DMS 273 treated with DMSO at 0.1 percent for 48 hours (cell line): ENCODE results near the gene STK32B.

Experiments
- DNase-seq: peaks from one replicate; lab custom pipeline; 2025; lab: John Stamatoyannopoulos, UW

The STK32B gene

DNA sequence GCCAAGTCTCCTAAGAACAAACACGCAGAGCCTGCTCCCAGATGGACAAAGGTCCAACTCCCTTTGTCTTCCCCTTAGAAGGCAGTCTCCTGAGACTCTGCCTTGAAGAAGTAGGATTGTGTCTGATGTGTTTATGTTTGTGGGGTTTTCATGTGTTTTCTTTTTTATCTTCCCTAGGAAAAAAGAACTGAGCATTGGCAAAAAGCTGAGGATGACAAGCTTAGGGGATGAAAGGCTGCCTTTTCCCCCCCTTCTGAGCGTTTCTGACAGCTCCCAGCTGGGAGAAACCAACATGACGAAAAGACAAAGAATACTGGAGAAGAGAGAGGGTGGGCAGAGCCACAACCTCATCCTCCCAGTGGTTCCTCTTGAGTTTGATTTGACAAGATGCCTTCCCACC lies 475.9 kb downstream of the STK32B start:
- no peak for DNase-seq

DNA sequence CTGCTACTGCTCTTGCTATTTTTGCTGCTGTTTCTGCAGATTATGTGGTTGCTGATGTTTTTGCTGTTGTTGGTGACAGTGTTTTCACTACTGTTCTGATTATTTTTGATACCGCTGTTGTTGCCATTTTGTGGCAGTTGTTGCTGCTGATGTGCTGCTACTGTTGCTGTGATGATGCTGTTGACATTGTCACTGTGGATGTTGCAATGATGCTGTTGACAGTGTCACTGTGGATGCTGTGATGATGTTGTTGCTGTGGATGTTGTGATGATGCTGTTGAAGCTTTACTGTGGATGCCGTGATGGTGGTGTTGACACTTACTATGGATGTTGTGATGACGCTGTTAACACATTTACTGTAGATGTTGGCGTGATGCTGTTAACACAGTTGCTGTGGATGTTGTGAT lies 476.8 kb downstream of the STK32B start:
- DNase-seq: no peak

DNA sequence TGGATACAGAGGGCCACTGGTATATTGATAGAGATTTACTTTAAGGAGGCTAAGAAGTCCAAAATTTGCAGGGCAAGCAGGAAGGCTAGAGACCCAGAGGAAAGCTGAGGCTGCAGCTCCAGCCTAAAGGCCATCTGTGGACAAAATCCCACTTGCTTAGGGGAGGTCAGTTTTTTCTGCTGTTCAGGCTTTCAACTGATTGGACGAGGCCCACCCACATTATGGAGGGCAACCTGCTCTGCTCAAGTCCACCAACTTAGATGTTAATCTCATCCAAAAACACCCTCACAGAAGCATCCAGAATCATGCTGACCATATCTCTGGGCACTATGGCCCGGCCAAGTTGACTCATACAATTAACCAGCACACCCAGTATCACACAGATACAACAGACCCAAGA lies 480.8 kb downstream of the STK32B start:
- DNase-seq: no peak

DNA sequence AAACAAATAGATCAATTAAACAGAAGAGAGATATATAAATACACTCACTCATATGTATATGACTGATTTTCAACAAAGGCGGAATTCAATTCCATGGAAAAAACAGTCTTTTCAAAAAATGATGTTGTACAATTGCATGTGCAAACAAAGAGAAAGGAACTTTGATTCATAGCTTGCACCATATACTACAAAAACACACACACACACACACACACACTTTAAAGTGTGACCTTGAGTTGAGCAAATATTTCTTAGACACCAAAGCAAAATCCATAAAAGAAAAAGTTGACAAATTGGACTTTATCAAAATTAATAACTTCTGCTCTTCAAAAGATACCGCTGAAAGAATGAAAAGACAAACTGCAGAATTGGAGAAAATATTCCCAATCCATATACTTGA lies 488.3 kb downstream of the STK32B start:
- DNase-seq: no peak

DNA sequence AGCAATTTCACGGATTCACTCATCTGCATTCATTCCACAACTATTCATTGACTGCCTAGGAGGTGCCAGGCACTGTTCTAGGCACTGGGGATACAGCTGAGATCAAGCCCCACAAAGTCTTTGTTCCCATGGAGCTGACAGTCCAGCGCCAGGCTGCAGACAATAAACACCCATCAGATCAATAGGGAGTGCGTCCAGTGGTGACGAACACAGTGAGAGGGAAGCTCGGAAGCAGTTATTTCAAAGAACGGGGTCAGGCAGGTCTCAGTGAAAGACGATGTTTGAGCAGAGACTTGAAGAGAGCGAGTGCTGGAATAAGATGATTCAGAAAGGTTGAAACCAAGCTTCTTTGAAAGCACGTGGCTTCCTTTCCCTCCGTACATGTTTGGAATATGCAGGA lies 489.9 kb downstream of the STK32B start:
- no peak for DNase-seq

DNA sequence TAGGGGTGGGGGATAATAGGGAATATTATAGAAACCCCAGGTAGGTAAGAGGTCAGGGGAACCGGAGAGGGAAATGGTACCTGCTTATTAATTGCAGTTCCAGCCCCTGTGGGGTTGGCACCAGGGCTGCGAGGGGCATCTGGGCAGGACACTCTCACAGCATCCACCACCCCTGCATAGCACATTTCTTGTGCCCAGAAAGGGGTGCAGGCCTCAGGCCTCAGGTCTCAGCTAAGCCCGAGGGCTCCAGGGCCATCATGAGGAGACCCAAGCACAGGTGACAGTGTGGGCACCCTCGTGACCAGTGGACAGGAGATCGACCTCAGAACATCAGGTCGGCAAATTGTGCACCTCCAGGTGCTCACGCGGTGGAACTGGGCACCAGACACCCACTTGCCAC lies 492.4 kb downstream of the STK32B start:
- DNase-seq: no peak

DNA sequence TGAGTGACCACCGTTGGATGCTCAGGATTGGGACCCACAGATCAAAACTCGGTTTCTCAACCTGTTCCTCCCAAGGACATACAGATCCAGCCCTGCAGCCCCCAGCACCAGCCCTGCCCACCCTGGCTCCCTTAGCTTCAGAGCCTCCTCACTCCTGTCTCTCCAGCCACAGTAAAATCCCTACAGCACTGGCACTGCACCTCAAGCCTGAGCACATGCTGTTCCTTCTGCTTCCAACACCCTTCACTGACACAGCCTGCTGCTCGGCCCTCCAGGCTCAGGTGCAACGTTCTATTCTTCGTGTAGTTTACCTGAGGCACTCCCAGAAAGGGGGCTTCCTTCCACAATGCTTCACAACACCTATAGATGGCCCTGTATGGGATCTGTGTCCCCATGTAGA lies 493.5 kb downstream of the STK32B start:
- no peak for DNase-seq

DNA sequence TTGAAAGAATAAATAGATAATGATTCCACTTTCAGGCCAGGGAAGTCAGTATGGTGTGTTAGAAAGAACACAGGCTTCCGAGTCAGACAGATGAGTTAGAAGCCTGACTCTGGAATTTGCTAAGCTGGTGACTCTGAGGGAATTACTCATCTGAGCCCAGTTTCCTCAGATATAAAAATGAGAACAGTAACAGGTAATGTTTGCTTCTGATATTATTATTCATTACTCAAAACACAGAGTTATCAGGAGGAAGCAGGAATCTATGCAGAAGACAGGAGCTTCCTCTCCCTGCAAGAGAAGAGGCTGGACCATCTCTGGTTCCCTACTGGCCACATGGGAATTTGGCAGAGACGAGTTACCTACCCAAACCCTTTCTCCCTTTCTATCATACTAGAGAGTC lies 494.0 kb downstream of the STK32B start:
- no peak for DNase-seq

DNA sequence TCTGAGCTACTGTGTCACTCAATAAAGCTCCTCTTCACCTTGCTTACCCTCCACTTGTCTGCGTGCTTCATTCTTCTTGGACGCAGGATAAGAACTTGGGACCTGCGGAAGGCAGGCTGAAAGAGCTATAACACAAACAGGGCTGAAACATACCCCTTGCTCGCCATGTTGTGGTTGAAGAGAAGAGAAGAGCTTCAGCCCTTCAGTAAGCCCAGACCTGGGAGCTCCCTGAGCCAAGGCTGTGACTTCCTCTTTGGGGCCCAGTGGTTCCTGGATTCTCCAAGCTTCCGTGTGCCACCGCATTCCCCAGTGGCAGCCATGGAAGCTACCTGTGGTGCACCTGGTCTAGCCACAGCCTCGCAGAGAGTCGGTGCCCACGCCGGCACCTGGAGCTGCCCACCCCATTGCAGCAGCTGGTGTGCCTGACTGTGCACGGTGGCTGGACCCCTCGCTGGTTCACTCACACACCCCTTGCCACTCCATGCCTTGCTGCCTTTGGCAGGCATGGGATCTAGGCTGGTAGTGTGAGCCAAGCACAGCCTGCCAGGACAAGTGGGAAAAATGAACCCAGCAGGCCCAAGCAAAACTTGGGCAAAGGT lies 496.5 kb downstream of the STK32B start:
- DNase-seq: no peak
